ENCODE data around the gene AFAP1L1.

AFAP1L1 gene

DNA sequence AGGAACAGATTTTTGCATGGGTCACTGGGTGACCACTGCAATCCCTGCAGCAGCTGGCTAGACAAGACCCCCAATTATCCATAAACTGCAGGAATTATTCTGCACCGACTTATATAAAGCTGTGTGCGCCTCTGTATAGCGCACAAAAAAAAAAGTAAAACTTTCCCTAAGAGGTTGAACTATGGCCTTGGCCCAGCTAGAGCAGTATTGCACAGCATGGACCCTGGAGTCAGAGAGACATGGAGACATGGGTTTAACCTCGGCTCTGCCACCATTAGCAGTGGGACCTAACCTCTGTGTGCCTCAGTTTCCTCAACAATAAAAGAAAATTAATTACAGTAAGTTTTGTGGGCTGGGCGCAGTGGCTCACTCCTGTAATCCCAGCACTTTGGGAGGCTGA lies 56.5 kb downstream of the AFAP1L1 start:
- Mint-ChIP-seq H3K36me3 (ENCODE audit: low read depth) (no peaks in the 10 kb centered on the region), H3K27me3 (no peaks in the 10 kb centered on the region), H3K4me3 (no peak overlapping the region), H3K9me3 (peaks cover 7% of the 10 kb centered on the region), H3K4me1 (ENCODE audit: low read depth) (no peaks in the 10 kb centered on the region), H3K27ac (no peak overlapping the region)

- Mint-ChIP-seq H3K27ac (no peak overlapping the region), H3K36me3 (ENCODE audit: low read depth) (no peaks in the 10 kb centered on the region), H3K27me3 (no peaks in the 10 kb centered on the region), H3K4me1 (ENCODE audit: low read depth) (no peaks in the 10 kb centered on the region), H3K9me3 (no peaks in the 10 kb centered on the region), H3K4me3 (no peak overlapping the region)
Measured at GRCh38 chr5:149333711-149334443, 62.2 kb downstream of the AFAP1L1 start.

GRCh38 chr5:149337736-149338135 lies 66.1 kb downstream of the AFAP1L1 start:
- Mint-ChIP-seq H3K27ac (peak overlapping the region; percentile 56), H3K4me3 (no peak overlapping the region), H3K9me3 (no peaks in the 10 kb centered on the region), H3K4me1 (ENCODE audit: low read depth) (no peaks in the 10 kb centered on the region), H3K36me3 (ENCODE audit: low read depth) (no peaks in the 10 kb centered on the region), H3K27me3 (no peaks in the 10 kb centered on the region)

DNA sequence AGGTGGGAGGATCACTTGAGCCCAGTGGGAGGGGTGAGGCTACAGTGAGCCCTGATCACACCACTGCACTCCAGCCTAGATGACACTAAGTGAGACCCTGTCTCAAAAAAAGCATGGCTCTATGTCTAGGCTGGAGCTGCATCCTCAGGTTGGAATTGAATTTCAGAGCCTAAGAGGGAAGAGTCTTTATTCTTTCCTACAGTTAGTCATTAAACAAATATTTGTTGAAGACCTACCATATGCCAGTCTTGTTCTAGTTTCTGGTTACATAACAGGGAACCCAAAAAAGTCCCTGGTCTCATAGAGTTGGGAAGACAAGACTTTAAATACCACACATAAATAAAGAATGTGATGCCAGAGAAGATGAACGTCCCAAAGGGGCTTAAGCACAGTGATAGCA lies 66.7 kb downstream of the AFAP1L1 start:
- no peak overlapping the region for H3K4me3 Mint-ChIP-seq
- H3K36me3 Mint-ChIP-seq (ENCODE audit: low read depth): no peaks in the 10 kb centered on the region
- no peaks in the 10 kb centered on the region for H3K27me3 Mint-ChIP-seq
- H3K4me1 Mint-ChIP-seq (ENCODE audit: low read depth): peaks cover 2% of the 10 kb centered on the region
- H3K9me3 Mint-ChIP-seq: no peaks in the 10 kb centered on the region
- H3K27ac Mint-ChIP-seq: no peak overlapping the region

DNA sequence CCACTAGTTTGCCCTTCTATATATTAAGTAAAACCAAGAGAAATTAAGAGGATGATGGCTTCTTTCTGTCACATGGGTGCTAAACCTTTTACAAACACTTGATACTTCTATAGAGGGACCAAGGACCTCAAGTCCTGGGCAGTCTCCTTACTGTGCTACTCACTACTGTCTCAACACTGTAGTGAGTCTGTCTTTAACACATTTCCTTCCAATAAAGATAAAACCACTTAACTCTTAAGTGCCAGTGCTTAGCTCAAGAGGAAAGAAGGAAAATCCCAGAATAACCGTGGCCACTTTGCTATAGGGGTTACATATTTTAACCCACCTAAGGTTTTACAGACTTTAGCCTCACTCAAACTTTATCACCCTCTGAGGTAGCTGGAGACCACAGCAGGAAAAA lies 69.3 kb downstream of the AFAP1L1 start:
- Mint-ChIP-seq H3K36me3 (ENCODE audit: low read depth) (peaks cover 10% of the 10 kb centered on the region), H3K4me3 (no peak overlapping the region), H3K27me3 (no peaks in the 10 kb centered on the region), H3K27ac (no peak overlapping the region), H3K4me1 (ENCODE audit: low read depth) (peaks cover 21% of the 10 kb centered on the region), H3K9me3 (no peaks in the 10 kb centered on the region)

DNA sequence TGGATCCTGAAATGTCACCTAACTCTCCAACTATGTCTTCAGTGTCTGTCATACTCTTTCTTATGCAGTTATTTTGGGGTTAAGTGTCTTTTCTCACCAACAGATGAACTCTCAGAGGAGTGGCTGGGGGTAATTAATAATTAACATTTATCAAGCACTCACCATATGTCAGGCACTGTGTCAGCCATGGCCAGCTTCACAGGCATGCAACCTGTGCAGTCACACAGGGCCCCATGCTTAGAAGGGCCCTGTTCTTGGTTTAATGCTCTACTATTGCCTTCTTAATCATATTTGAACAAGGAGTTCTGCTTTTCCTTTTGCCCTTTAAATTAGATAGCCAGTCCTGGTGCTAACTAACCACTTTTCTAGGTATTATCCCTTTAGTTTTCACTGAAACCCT lies 70.2 kb downstream of the AFAP1L1 start:
- H3K9me3 Mint-ChIP-seq: no peaks in the 10 kb centered on the region
- peaks cover 23% of the 10 kb centered on the region for H3K4me1 Mint-ChIP-seq (ENCODE audit: low read depth)
- no peak overlapping the region for H3K27ac Mint-ChIP-seq
- H3K27me3 Mint-ChIP-seq: no peaks in the 10 kb centered on the region
- peaks cover 17% of the 10 kb centered on the region for H3K36me3 Mint-ChIP-seq (ENCODE audit: low read depth)
- H3K4me3 Mint-ChIP-seq: no peak overlapping the region

DNA sequence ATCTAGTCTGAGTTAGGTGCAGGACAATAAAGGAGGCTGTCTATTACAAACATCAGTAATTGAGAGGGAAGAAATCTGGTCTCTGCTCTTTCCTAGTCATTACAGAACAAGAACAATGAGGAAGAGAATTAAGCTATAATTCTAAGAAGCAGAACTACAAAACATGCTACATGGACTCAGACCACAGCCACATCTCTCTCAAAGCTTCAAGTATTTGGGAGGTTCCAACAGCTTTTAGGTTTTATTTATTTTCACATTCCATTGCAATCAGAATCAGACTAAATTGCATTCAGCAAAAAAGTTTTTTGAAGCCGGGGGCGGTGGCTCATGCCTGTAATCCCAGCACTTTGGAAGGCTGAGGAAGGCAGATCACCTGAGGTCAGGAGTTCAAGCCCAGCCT lies 72.5 kb downstream of the AFAP1L1 start:
- H3K27me3 Mint-ChIP-seq: no peaks in the 10 kb centered on the region
- peaks cover 44% of the 10 kb centered on the region for H3K4me1 Mint-ChIP-seq (ENCODE audit: low read depth)
- H3K36me3 Mint-ChIP-seq (ENCODE audit: low read depth): peaks cover 40% of the 10 kb centered on the region
- no peaks in the 10 kb centered on the region for H3K9me3 Mint-ChIP-seq
- H3K27ac Mint-ChIP-seq: peak overlapping the region; percentile 50
- peak overlapping the region; percentile 97 for H3K4me3 Mint-ChIP-seq

DNA sequence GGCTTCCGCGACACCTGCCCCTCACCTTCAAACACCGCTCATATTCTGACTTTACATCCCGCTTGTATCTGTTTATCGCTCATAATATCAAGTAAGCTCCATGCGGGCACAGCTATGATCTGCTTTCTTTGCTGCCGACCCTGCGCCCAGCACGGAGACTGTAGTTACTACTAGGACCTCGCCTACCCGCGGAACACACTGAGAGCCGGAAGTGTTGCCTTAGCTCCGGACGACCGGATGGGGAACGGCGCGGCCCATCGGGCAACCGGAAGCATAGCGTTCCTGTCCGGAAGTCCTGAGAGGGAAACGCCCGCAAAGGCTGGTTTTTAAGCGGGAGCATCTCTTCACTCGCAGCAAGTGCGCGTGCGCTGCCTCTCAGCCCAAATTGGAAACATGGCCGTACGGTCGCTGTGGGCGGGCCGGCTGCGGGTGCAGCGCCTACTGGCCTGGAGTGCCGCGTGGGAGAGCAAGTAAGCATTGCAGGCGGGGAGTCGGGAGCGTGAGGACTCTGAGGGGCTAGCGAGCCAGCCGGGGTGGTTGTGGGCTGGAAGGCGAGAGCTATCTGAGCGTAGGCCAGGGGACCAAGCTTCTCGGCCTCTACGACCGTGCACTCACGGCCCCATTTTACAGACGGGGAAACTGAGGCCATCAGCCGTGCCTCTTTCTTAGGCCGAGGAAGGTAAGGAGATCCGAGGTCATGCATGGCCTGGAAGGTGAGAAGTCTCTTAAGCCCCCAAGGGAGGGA lies 73.7 kb downstream of the AFAP1L1 start, which contains the start of gene GRPEL2:
Gene GRPEL2, plus strand, starts transcription at position 353 of the 745 bp plus-strand sequence. Its CDS starts 41 bp downstream, at position 394.
- Mint-ChIP-seq H3K4me1 (ENCODE audit: low read depth) (peaks cover 55% of the 10 kb centered on the region), H3K9me3 (no peaks in the 10 kb centered on the region)

DNA sequence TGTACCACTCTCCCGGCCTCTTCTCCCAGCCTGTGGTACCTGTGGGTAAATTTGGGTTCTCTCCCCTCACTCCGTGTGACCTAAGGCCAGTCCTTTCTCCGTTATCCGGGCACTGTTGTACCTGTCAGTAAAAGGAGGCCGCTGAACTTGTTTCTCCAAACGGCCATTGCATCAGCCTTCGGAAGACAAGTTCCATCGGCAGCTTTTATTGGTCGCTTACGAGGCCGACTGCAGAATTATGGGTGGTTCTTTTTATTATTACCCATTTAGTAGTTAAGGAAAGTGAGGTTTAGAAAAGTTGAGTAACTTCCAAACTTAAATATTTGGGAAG lies 74.2 kb downstream of the AFAP1L1 start:
- peaks cover 61% of the 10 kb centered on the region for H3K4me1 Mint-ChIP-seq (ENCODE audit: low read depth)
- H3K27ac Mint-ChIP-seq: peak overlapping the region; percentile 98
- no peaks in the 10 kb centered on the region for H3K9me3 Mint-ChIP-seq
- H3K27me3 Mint-ChIP-seq: no peaks in the 10 kb centered on the region
- peaks cover 57% of the 10 kb centered on the region for H3K36me3 Mint-ChIP-seq (ENCODE audit: low read depth)
- peak overlapping the region; percentile 97 for H3K4me3 Mint-ChIP-seq

More for the DNA sequence above, 73.7 kb downstream of the AFAP1L1 start, which contains the start of gene GRPEL2:
- peak within 1 kb of the TSS; percentile 97 for H3K4me3 Mint-ChIP-seq
- peaks cover 52% of the 10 kb centered on the region for H3K36me3 Mint-ChIP-seq (ENCODE audit: low read depth)
- peak within 1 kb of the TSS; percentile 98 for H3K27ac Mint-ChIP-seq
- H3K27me3 Mint-ChIP-seq: no peaks in the 10 kb centered on the region

GRCh38 chr5:149348518-149348917 lies 76.9 kb downstream of the AFAP1L1 start:
- Mint-ChIP-seq H3K9me3 (no peaks in the 10 kb centered on the region), H3K36me3 (ENCODE audit: low read depth) (peaks cover 82% of the 10 kb centered on the region), H3K27ac (peak overlapping the region; percentile 88), H3K27me3 (no peaks in the 10 kb centered on the region), H3K4me1 (ENCODE audit: low read depth) (peaks cover 78% of the 10 kb centered on the region), H3K4me3 (peak overlapping the region; percentile 97)

- no peak overlapping the region for H3K4me3 Mint-ChIP-seq
- no peaks in the 10 kb centered on the region for H3K27me3 Mint-ChIP-seq
- no peaks in the 10 kb centered on the region for H3K9me3 Mint-ChIP-seq
- H3K27ac Mint-ChIP-seq: peak overlapping the region; percentile 45
- peaks cover 72% of the 10 kb centered on the region for H3K4me1 Mint-ChIP-seq (ENCODE audit: low read depth)
- peaks cover 88% of the 10 kb centered on the region for H3K36me3 Mint-ChIP-seq (ENCODE audit: low read depth)
Measured at GRCh38 chr5:149349382-149349781, 77.7 kb downstream of the AFAP1L1 start.

DNA sequence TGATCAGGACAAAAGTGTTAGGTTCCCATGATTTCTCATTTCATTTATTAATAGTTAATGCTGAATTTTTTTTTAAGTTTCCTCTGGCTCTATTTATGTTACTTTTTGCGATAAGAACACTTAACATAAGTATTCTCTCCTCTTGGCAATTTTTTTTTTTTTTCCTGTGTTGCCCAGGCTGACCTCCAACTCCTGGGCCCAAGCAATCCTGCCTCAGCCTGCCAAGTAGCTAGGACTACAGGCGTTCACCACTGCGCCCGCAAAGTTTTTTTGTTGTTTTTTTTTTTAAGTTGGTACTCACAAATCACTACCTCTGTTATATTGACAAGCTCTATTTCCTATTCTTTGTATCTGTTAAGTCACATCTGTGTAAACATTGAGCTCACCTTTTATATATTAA lies 80.5 kb downstream of the AFAP1L1 start:
- Mint-ChIP-seq H3K9me3 (no peaks in the 10 kb centered on the region), H3K36me3 (ENCODE audit: low read depth) (peaks cover 85% of the 10 kb centered on the region), H3K4me3 (no peak overlapping the region), H3K27ac (no peak overlapping the region), H3K27me3 (no peaks in the 10 kb centered on the region), H3K4me1 (ENCODE audit: low read depth) (peaks cover 71% of the 10 kb centered on the region)

- Mint-ChIP-seq H3K27ac (no peak overlapping the region), H3K27me3 (no peaks in the 10 kb centered on the region), H3K9me3 (no peaks in the 10 kb centered on the region), H3K36me3 (ENCODE audit: low read depth) (peaks cover 67% of the 10 kb centered on the region), H3K4me3 (no peak overlapping the region), H3K4me1 (ENCODE audit: low read depth) (peaks cover 66% of the 10 kb centered on the region)
Measured at GRCh38 chr5:149353911-149354310, 82.3 kb downstream of the AFAP1L1 start.

DNA sequence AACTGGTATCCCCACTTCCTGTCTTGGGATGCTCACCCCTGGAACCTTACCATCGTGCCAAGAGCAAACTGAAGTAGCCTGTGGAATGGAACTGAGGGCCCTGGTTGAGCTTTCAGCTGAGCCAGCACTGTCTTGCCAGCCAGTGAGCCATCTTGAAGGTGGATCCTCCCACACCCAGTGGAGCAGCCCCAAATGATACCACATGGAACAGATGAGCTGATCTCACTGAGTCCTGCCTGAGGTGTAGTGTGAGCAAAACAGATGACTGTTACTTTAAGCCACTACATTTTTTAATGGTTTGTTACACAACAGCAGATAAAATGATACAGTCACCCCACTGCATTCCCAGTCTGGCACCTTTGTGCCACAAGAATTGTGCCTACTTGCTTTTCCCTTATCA lies 84.0 kb downstream of the AFAP1L1 start:
- no peaks in the 10 kb centered on the region for H3K9me3 Mint-ChIP-seq
- no peak overlapping the region for H3K27ac Mint-ChIP-seq
- peaks cover 56% of the 10 kb centered on the region for H3K36me3 Mint-ChIP-seq (ENCODE audit: low read depth)
- no peak overlapping the region for H3K4me3 Mint-ChIP-seq
- no peaks in the 10 kb centered on the region for H3K27me3 Mint-ChIP-seq
- H3K4me1 Mint-ChIP-seq (ENCODE audit: low read depth): peaks cover 68% of the 10 kb centered on the region

DNA sequence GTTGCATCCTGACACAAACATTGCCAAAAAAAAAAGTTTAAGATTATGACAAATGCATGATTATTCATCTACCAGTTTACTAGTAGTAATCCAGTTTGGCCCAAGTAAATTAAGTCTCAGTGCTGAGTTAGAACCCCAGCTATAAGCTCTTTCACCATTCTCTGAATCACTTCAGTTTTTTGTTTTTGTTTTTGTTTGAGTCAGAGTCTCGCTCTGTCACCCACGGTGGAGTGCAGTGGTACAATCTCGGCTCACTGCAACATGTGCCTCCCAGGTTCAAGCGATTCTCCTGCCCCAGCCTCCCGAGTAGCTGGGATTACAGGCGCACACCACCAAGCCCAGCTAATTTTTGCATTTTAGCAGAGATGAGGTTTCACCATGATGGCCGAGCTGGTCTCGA lies 84.7 kb downstream of the AFAP1L1 start:
- Mint-ChIP-seq H3K9me3 (no peaks in the 10 kb centered on the region), H3K27ac (peak overlapping the region; percentile 13), H3K4me1 (ENCODE audit: low read depth) (peaks cover 64% of the 10 kb centered on the region), H3K4me3 (no peak overlapping the region), H3K36me3 (ENCODE audit: low read depth) (peaks cover 49% of the 10 kb centered on the region), H3K27me3 (no peaks in the 10 kb centered on the region)

All from stimulated activated naive CD8-positive, alpha-beta T cell treated with anti-CD3 and anti-CD28 coated beads, Interleukin-15, Interleukin-2, amounts not matched to agents 100 ng/mL and 50 ng/mL, for 24 hours (primary cell).